Stimulated activated CD4-positive, alpha-beta T cell treated with anti-CD3 and anti-CD28 coated beads, Interleukin-4, amount 100 ng/mL, for 4 hours (primary cell): ENCODE results near the gene TMEM82.
"Not testable (repeated sequence)": the region's sequence is repeated elsewhere in the genome, so short reads cannot be mapped to it uniquely, and the experiment has no call there.

ENCODE experiments used
- DNase-seq, 2 experiments: peaks; one replicate each; pipeline ENCODE4 v3.0.0-alpha.2; 2020

The TMEM82 gene

GRCh38 chr1:15742339-15742801, at the start of gene TMEM82:
Gene TMEM82, plus strand, starts transcription at chr1:15742499. Its CDS starts 61 bp downstream, at chr1:15742560.
- DNase-seq = no peak

GRCh38 chr1:15693371-15693770, 48.9 kb upstream of the TMEM82 start:
- no peak for DNase-seq

DNA sequence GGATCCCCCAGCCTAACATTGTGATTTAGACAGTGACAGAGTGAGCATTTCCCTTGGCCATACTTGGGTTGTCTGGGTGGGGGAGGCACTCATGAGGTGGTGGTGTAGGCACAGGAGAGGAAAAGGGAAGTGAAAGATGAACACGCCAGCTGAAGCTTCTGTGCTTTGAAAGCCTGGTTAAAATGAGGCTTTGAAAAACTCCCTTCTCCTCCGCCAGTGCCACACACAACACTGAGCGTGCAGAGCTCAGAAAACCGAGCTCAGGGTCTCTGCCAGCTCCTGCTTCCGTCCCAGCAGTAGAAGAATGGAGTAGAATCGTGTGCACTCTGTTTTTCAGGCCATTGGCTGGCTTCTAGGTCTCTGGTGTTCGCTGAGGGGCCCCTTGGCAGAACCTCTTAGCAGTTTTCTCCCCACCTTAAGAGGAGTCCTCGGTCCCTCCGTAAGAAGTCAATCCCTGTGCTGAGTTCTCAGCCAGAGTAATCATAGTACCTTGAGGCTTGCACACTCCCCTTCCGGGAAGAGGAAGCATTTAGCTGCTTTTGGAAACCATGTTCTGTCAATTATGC, 45.3 kb upstream of the TMEM82 start:
- DNase-seq = peak; percentile 14 to 40

GRCh38 chr1:15698201-15698600, 44.1 kb upstream of the TMEM82 start:
- no peak for DNase-seq

DNA sequence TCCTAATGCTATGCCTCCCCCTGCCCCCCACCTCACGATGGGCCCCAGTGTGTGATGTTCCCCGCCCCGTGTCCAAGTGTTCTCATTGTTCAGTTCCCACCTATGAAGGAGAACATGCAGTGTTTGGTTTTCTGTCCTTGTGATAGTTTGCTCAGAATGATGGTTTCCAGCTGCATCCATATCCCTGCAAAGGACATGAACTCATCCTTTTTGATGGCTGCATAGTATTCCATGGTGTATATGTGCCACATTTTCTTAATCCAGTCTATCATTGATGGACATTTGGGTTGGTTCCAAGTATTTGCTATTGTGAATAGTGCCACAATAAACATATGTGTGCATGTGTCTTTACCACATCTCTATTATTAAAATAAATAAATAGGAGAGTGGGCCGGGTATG, 43.0 kb upstream of the TMEM82 start:
- DNase-seq = not testable (repeated sequence)

DNA sequence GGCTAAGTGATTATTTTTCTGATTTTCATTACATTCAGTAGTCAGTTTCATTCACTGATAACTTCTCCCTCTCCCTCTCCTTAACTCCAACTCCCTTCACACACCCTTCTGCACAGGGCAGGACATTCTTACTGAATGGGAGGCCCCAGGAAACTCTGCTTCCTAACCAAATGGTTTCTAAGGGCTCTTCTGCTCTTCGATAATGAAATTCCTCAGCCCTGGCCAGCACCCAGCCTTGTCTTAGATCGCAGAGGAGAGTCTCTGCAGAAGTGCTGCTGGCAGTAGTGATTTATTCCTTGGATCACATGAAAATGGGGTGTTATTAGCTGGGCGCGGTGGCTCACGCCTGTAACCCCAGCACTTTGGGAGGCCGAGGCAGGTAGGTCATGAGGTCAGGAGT, 41.8 kb upstream of the TMEM82 start:
- DNase-seq = no peak

- no peak for DNase-seq
Observed at GRCh38 chr1:15701784-15702183, 40.5 kb upstream of the TMEM82 start.

DNA sequence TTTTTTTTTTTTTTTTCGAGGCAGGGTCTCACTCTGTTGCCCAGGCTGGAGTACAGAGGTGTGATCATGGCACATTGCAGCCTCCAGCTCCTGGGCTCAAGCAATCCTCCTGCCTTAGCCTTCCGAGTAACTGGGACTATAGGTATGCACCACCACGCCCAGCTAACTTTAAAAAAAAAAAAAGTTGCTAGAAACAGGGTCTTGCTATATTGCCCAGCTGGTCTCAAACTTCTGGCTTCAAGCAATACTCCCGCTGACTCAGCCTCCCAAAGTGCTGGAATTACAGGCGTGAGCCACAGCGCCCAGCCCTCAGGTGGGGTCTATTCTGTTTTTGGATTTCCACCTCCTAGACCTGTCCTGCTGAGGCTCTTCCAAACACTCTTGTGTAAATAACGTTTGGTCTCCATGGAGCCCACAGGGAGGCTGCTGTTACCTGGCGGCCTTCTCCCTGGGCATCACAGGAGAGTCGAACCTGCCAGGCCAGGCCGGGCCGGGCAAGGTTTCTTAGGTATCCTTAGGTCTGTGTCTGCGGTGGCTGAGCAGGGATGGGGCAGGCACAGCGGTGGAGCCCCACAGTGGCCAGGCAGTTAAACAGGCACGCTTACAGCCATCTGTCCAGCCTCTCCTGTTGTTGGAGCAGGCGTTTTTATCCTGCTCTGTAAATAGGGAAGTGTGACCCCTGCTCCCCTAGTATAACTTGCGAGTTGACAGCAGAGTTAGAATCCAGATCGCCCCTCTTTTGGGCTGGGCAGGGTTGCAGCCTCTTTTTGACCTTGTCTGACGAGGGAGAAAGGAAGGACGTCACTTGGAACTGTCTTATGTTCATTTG, 39.4 kb upstream of the TMEM82 start:
- DNase-seq = no peak

GRCh38 chr1:15703562-15703961, 38.7 kb upstream of the TMEM82 start:
- DNase-seq = no peak

GRCh38 chr1:15704526-15705183, 37.6 kb upstream of the TMEM82 start:
- no peak for DNase-seq

DNA sequence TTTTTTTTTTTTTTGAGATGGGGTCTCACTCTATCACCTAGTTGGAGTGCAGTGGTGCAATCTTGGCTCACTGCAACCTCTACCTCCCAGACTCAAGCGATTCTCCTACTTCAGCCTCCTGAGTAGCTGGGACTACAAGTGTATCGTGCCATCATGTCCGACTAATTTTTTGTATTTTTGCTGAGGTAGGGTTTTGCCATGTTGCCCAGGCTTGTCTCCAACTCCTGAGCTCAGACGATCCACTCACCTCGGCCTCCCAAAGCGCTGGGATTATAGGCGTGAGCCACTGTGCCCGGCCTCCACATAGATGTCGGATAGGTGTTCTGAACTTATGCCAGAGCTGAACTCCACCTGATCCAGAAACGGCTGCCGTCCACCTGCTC, 37.1 kb upstream of the TMEM82 start:
- no peak for DNase-seq

DNA sequence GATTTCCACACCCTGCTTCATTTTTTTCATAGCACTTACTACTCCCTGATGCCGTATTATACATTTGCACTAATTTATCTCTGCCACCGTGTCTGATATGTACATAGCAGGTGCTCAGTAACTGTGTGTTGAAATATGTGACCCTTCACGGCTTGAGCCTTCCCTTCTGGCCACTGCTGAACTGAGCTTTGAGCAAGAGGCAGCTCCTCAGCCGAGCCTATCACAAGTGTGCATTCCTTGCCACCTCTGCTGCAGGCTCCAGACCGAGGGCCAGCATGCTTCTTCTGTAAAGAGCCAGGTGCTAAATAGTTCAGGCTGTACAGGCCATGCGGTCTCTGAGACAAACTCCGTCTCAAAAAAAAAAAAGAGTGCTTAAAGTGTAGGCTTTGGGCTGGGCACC, 35.5 kb upstream of the TMEM82 start:
- DNase-seq = no peak

DNA sequence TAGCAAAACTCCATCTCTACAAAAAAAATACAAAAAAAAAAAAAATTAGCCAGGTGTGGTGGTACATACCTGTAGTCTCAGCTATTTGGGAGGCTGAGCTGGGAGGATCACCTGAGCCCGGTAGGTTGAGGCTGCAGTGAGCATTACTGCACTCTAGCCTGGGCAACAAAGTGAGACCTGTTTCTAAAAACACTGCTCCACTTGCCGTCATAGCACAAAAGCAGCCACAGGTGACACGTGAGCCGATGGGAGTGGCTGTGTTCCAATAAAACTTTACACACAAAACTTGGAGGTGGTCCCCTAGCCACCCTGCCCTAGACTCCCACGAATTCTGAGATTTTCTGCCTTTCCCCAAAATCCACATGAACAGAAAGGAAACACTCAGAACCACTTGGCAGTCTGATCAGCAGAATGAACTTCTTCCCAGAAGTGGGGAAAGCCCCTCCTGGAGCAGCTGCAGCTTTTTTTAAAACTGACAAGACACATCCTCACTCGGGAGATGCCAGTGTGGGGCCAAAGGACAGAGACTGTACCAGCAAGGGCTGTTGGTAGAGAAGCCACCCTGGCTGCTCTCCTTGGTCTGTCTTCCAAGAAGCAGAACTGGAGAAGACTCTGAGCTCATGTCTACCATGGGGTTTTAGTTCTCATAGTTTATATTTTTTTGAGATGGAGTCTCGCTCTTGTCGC, 34.9 kb upstream of the TMEM82 start:
- DNase-seq = no peak

DNA sequence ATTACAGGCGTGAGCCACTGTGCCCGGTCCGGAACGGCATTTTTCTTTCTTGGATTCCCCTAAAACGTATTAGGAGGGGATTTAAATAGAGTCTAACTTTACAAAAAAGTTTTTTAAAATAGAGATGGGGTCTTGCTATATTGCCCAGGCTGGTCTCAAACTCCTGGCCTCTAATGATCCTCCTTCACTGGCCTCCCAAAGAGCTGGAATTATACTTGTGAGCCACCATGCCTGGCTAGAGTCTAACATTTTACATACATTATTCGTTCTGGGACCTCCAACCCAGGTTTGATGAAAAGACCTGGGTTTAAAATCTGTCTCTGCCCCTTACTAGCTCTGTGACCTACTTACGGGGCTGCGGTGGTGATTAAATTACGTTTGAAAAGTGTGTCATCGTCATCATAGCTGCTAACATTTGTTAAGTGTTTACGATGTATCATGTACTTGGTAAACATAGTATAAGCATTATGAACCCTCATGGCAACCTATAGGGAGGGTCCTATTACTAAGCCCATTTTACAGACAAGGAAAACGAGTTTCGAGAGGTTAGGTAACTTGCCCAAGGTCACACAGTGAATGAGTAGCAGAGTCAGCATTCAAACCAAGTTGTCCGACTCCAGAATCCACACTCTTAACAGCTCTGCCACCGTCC, 33.7 kb upstream of the TMEM82 start:
- DNase-seq = no peak

DNA sequence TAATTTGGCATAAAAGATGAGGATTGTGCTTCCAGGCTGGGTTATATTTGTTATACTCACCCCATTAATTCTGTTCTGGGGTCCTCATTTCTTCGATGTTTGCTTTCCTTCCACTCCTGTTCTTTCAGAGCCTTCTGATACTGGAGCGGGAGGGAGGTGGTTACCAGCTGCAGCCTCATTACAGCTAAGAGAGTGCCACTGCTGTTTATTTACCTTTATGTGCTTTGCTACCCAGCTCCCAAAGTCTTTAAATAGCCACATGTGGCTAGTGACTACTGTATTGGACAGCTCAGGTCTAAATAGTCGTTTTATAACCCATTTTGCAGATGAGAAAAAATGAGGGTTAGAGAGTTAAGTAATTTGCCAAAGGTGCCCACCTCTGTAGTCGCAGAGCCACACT, 33.1 kb upstream of the TMEM82 start:
- DNase-seq = no peak

- DNase-seq = no peak
Observed at GRCh38 chr1:15712168-15712567, 30.1 kb upstream of the TMEM82 start.

GRCh38 chr1:15714406-15715136, 27.7 kb upstream of the TMEM82 start:
- no peak for DNase-seq

DNA sequence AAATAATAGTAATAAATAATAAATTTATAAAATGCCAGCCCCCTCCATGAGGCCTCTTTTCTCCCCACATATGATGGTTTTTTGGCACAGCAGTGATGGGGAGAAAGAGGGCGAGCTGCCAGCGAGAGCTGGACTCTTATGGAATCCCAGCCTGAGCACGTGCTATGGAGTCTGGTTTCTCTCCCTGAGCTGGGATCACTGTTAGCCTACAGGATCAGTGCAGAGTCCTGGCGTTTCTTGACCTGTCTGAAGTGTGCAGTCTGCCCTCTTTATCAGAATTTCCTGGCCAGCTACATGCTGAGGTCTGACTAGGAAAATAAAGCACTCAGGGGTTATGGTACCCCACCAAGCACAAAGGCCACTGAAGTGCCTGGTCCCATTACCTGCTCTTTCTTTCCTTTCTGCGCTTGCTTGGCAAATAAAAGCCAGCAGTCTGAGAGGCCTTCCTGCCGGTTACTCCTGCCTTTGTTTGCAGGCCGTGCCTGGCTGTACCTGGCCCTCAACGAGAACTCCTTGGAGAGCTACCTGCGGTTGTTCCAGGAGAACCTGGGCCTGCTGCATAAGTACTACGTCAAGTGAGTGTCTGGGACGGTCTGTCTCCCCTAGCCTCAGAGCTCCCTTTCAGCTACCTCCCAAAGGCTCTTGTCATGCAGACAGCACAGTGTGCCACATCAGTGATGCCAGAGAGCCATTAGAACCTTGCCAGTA, 24.7 kb upstream of the TMEM82 start:
- DNase-seq = no peak

GRCh38 chr1:15718199-15718601, 24.1 kb upstream of the TMEM82 start:
- no peak for DNase-seq

GRCh38 chr1:15719381-15720120, 22.7 kb upstream of the TMEM82 start:
- DNase-seq = no peak

DNA sequence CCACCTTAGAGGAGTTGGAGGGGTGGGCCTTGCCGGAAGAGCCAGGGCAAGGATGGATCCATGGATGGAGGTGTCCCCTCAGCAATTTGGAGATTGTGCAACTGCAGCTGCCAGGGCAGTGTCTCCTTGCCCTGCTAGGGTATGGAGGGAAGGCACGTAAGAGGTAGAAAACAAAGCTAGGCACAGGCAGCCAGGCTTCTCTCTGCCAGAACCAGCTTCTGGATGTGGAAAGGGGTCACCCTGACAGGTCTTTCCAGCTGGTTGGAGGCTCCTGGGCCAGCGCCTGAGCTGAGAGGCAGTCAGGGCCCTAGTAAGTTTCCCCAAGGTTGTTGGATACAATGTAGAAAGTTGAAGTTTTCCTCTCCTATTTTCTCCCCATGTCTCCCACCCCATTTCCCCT, 21.4 kb upstream of the TMEM82 start:
- DNase-seq = no peak
